ENCODE data around the gene PRTN3.

The PRTN3 gene

GRCh38 chr19:821825-822503, 18.8 kb upstream of the PRTN3 start, which contains the start of gene PLPPR3:
PLPPR3 (minus strand) TSS chr19:821955; CDS start chr19:821559, 396 bp downstream.
- no peak for DNase-seq (ENCODE audit: insufficient read length, low spot score)
- no peak for FAIRE-seq

DNA sequence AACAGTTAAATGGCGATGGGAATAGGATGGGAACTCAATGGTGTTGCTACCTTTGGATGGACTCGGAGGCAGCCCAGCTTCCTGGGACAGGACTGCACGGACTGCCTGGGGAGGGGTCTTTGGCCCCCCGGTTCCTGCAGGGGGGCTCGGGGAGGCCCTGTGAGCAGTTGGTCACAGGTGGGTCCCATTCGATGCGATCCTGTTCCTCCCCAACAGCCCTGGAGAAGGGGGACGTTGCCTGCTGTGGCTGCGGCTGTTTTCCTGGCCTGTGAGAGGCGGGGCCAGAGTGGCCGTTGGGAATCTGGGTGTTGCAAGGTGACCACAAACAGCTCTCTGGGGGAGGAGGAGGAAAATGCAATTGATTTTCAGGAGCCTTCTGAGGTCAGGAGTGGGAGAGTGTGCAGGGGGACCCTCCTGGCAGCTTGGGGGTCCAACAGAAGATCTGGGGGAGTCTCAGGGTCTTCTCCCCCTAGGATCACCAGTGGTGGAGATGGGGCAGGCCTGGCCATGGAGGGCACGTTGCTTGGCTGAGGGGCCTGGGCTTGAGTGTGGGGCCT, 17.2 kb upstream of the PRTN3 start:
- TF ChIP-seq CTCF (IDR thresholded peaks at IDR 0.05; ENCODE audit: insufficient read depth, missing control alignments) = no peak
- FAIRE-seq (no peak), DNase-seq (ENCODE audit: insufficient read length, low spot score) (no peak)

More at GRCh38 chr19:821825-822503, 18.8 kb upstream of the PRTN3 start, which contains the start of gene PLPPR3:
- TF ChIP-seq CTCF (IDR thresholded peaks at IDR 0.05; ENCODE audit: insufficient read depth, missing control alignments) = no peak

- TF ChIP-seq CTCF (IDR thresholded peaks at IDR 0.05; ENCODE audit: insufficient read depth, missing control alignments) = no peak
- DNase-seq (ENCODE audit: insufficient read length, low spot score) (no peak), FAIRE-seq (no peak)
Observed at GRCh38 chr19:824885-825284, 15.9 kb upstream of the PRTN3 start.

GRCh38 chr19:825897-826644, 14.7 kb upstream of the PRTN3 start:
- no peak for TF ChIP-seq CTCF (IDR thresholded peaks at IDR 0.05; ENCODE audit: insufficient read depth, missing control alignments)
- DNase-seq (ENCODE audit: insufficient read length, low spot score) (no peak), FAIRE-seq (no peak)

- no peak for TF ChIP-seq CTCF (IDR thresholded peaks at IDR 0.05; ENCODE audit: insufficient read depth, missing control alignments)
- DNase-seq (ENCODE audit: insufficient read length, low spot score) (no peak), FAIRE-seq (no peak)
Observed at GRCh38 chr19:827314-827709, 13.5 kb upstream of the PRTN3 start.

DNA sequence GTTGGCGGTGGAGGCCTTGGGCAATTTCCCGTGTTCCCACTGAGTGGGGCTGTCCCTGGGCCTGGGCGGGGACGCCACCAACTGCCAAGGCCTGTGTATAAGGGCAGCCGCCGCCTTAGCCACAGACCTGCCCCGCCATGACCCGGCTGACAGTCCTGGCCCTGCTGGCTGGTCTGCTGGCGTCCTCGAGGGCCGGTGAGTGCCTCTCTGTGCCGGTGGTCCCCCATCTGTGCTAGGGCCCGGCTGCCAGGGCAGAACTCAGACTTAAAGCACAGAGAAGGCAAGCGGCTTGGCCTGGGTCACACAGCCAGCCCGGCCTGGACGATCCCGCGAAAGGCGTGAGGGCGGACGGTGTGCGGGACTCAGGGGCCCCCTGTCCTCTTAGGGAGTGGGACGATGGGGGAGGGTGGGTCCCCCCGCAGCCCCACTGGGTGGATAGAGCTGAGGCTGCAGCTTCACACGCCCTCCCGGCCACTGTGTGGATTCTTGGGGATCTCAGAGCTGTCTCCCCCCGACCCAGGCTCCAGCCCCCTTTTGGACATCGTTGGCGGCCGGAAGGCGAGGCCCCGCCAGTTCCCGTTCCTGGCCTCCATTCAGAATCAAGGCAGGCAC, 13.0 kb upstream of the PRTN3 start, which contains the start of gene AZU1:
TSS of gene AZU1 (plus strand) at position 128 of the 612 bp plus-strand sequence. CDS start at position 138, 10 bp downstream.
- FAIRE-seq (no peak), DNase-seq (ENCODE audit: insufficient read length, low spot score) (no peak)
- TF ChIP-seq CTCF (IDR thresholded peaks at IDR 0.05; ENCODE audit: insufficient read depth, missing control alignments) = no peak

Measured in D721Med (cell line).